ENCODE data around the gene DDX39B. TPM values are rescaled to one million over a fixed set of nuclear protein-coding genes. Genes with fewer than 3 reads are reported as not detected.

The DDX39B gene
- total and polyA plus RNA-seq, 9 of the 15 experiments (the other 6 are each of a cell fraction or from before 2014, with no cell fraction given), result 479 to 869 (median 592) TPM

GRCh38 chr6:31490115-31490873 is 51.5 kb downstream of the DDX39B start (continued):
- no peak for TF ChIP-seq NR3C1 (CRISPR knock-in tag; IDR thresholded peaks at IDR 0.05)
- peak; percentile 40; the same call in 1 of the 2 replicates for TF ChIP-seq MTA1 (IDR thresholded peaks at IDR 0.05; ENCODE audit: borderline replicate concordance)
- TF ChIP-seq MAFF (IDR thresholded peaks at IDR 0.05; ENCODE audit: low read length), result peak; percentile 14; the same call in 1 of the 2 replicates
- no peak for TF ChIP-seq NR2C1 (IDR thresholded peaks at IDR 0.05)
- no peak for TF ChIP-seq NR2C1 (tag; IDR thresholded peaks at IDR 0.05)
- TF ChIP-seq TFAM (CRISPR knock-in tag; conservative IDR thresholded peaks at IDR 0.05), result no peak
- peak; percentile 69 for TF ChIP-seq NCOR1 (IDR thresholded peaks at IDR 0.05)
- TF ChIP-seq SNAPC5 (CRISPR knock-in tag; IDR thresholded peaks at IDR 0.05), result no peak
- TF ChIP-seq HMGXB4 (CRISPR knock-in tag; IDR thresholded peaks at IDR 0.05), result no peak
- TF ChIP-seq HNRNPLL (IDR thresholded peaks at IDR 0.05; ENCODE audit: low read depth, low read length, poor library complexity, severe bottlenecking), result no peak
- TF ChIP-seq MCM2 (IDR thresholded peaks at IDR 0.05; ENCODE audit: low read depth), result no peak
- TF ChIP-seq CEBPB (tag; IDR thresholded peaks at IDR 0.05), result no peak
- 0 out of 2 replicates have a peak, but pooled peaks have one; percentile 19 for TF ChIP-seq MXI1 (IDR thresholded peaks at IDR 0.05; ENCODE audit: low read depth, low read length)
- 0 out of 2 replicates have a peak, but pooled peaks have one; percentile 8 for TF ChIP-seq GATA2 (CRISPR knock-in tag; IDR thresholded peaks at IDR 0.05)
- no peak for TF ChIP-seq RBM14 (IDR thresholded peaks at IDR 0.05; ENCODE audit: borderline replicate concordance, insufficient read depth, low read depth, low read length)
- 0 out of 2 replicates have a peak, but pooled peaks have one; percentile 43 for TF ChIP-seq HOMEZ (CRISPR knock-in tag; IDR thresholded peaks at IDR 0.05)
- TF ChIP-seq TEAD2 (tag; IDR thresholded peaks at IDR 0.05), result no peak
- TF ChIP-seq L3MBTL2 (IDR thresholded peaks at IDR 0.05), result peak; percentile 83
- no peak for TF ChIP-seq NR0B1 (IDR thresholded peaks at IDR 0.05; ENCODE audit: partially characterized antibody)
- no peak for TF ChIP-seq ZKSCAN8 (CRISPR knock-in tag; IDR thresholded peaks at IDR 0.05)
- TF ChIP-seq PTBP1 (IDR thresholded peaks at IDR 0.05; ENCODE audit: low read depth, low read length), result no peak
- no peak for TF ChIP-seq ZNF316 (IDR thresholded peaks at IDR 0.05)
- TF ChIP-seq GATAD2B (IDR thresholded peaks at IDR 0.05; ENCODE audit: borderline replicate concordance), result no peak
- no peak for TF ChIP-seq BRF2 (IDR thresholded peaks at IDR 0.05; ENCODE audit: borderline replicate concordance, insufficient read depth, insufficient read length)
